Embryonic facial prominence (tissue), 1 donor: Measurements from ENCODE around the gene XPNPEP1.
"Not testable (repeated sequence)": the region's sequence is repeated elsewhere in the genome, so short reads cannot be mapped to it uniquely, and the experiment has no call there.

Source experiments
- DNase-seq: peaks from one replicate; pipeline ENCODE4 v3.0.0-alpha.2; 2016; ENCODE audit errors: extremely low spot score

XPNPEP1 gene

GRCh38 chr10:109924087-109924486 is 776 bp upstream of the XPNPEP1 start:
- DNase-seq: no peak

GRCh38 chr10:109922358-109922975 is 844 bp downstream of the XPNPEP1 start:
- no peak for DNase-seq

- no peak for DNase-seq
Observed at GRCh38 chr10:109920016-109920415, 3.3 kb downstream of the XPNPEP1 start.

GRCh38 chr10:109919220-109919619 is 4.1 kb downstream of the XPNPEP1 start:
- DNase-seq: no peak

- not testable (repeated sequence) for DNase-seq
Observed at GRCh38 chr10:109918707-109919106, 4.6 kb downstream of the XPNPEP1 start.

- DNase-seq: no peak
Observed at GRCh38 chr10:109915566-109915965, 7.7 kb downstream of the XPNPEP1 start.

- DNase-seq: no peak
Observed at GRCh38 chr10:109914966-109915365, 8.3 kb downstream of the XPNPEP1 start.

GRCh38 chr10:109913306-109913892 is 9.9 kb downstream of the XPNPEP1 start:
- DNase-seq: no peak

- DNase-seq: no peak
Observed at GRCh38 chr10:109912335-109913281, 10.7 kb downstream of the XPNPEP1 start.

GRCh38 chr10:109911903-109912302 is 11.4 kb downstream of the XPNPEP1 start:
- DNase-seq: no peak

GRCh38 chr10:109906316-109906715 is 17.0 kb downstream of the XPNPEP1 start:
- no peak for DNase-seq

- DNase-seq: no peak
Observed at GRCh38 chr10:109904397-109904796, 18.9 kb downstream of the XPNPEP1 start.

- DNase-seq: no peak
Observed at GRCh38 chr10:109902992-109903947, 20.0 kb downstream of the XPNPEP1 start.

GRCh38 chr10:109899356-109900331 is 23.7 kb downstream of the XPNPEP1 start:
- DNase-seq: no peak

- no peak for DNase-seq
Observed at GRCh38 chr10:109898666-109899355, 24.5 kb downstream of the XPNPEP1 start.

GRCh38 chr10:109898007-109898406 is 25.3 kb downstream of the XPNPEP1 start:
- no peak for DNase-seq

- no peak for DNase-seq
Observed at GRCh38 chr10:109895848-109896247, 27.5 kb downstream of the XPNPEP1 start.

- DNase-seq: no peak
Observed at GRCh38 chr10:109895095-109895818, 28.1 kb downstream of the XPNPEP1 start.

- no peak for DNase-seq
Observed at GRCh38 chr10:109894516-109894915, 28.8 kb downstream of the XPNPEP1 start.
